ENCODE measurements around the gene UBAP1L.
"Not testable (repeated sequence)": the region's sequence is repeated elsewhere in the genome, so short reads cannot be mapped to it uniquely, and the experiment has no call there.

UBAP1L gene

DNA sequence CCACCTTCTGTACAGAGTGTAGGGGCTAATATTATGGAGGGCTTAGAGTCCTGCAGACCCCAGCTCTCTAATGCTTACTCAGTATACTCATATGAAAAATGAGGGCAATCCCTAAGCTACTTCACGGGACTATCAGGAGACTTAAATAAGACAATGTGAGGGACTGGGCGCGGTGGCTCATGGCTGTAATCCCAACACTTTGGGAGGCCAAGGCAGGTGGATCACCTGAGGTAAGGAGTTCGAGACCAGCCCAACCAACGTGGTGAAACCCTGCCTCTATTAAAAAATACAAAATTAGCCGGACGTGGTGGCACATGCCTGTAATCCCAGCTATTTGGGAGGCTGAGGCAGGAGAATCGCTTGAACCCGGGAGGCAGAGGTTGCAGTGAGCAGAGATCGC, 15.2 kb downstream of the UBAP1L start:
- not testable (repeated sequence) for DNase-seq (ENCODE audit: low read depth)

DNA sequence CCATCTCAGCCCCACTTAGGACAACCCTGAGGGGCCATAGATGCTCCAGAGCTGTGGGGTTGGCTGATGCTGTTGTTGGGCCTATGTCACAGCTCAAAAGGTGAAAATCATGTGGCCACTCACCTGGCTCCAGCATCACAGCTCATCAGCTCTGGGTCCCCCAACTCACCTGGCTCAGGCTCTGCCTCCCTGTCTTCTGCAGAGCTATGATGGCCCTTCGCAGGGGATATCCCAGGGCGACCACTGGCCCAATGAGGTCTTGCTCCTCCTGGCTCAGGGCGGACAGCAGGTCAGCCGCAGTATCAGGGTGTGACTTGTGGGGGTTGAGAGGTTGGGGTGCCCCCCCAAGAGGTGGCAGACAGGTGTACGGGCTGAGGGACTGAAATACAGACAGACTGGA, 15.7 kb downstream of the UBAP1L start:
- no peak for DNase-seq (ENCODE audit: low read depth)

DNA sequence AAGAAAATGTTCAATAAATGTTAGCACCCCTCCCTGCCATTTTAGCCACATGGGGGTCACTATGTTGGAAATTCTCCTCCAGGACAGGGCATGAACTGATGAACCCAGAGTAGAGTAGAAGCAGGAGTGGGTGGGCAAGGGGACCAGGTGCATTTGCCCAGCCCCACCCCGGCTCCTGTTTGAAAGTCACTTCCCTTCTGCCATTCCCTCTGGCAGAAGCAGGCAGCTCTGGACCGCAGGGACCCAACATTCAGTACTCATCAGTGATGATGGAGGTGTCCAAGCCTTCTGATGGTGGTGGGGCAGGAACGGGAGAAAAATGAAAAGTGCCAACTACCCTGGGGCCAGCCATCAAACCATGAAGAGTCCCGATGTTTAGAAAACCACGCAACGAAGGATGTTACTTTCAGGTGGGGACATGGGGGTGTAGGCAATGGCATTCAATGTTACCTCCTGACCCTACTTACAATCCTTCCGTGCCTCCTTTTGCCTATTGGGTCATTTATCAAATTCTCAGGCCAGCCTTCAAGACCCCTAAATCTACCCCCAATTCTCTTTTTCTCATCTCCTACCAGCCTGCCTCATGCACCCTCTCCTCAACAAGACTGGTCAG, 17.2 kb downstream of the UBAP1L start:
- no peak for DNase-seq (ENCODE audit: low read depth)

DNA sequence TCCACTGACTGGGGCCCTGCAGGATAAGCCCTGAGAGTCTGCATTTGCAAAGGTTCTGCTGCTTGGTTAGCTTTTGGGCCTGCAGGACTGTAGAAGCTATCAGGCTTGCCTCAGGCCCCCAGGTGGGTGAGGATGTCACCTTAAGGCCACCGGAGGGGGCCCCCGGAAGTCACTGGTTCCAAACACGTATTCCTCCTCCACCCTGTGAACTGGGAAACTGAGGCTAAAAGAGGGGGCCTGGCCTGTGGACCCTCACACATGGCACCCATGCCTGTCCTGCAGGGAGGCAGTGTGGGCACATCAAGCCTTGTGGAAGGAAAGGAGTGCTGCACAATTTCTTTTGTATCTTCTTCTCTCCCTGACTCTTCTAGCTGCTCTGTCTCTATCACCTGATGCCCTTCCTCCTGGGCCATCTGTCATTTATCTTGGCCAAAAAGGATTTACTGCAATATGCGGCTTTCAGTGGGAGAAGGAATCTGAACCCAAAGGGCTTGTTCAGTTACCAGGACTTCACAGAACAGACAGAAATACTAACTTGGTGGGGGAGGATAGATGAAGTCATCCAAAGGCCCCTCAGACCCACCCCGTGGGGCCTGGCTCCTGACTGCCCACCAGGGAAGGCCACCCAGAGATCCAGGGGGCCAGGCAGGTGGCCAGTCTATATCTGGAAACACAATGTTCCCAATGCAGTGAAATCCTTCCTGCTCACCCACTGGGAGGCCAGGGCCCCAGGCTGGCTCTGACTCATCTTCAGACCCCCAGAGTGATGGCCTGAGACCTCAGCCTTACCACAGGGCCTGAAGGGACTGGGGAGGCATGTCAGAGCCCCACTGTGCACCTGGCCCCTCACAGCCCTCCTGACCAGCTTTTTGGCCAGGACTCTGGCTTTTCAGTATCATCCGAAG, 18.3 kb downstream of the UBAP1L start:
- no peak for DNase-seq (ENCODE audit: low read depth)

DNA sequence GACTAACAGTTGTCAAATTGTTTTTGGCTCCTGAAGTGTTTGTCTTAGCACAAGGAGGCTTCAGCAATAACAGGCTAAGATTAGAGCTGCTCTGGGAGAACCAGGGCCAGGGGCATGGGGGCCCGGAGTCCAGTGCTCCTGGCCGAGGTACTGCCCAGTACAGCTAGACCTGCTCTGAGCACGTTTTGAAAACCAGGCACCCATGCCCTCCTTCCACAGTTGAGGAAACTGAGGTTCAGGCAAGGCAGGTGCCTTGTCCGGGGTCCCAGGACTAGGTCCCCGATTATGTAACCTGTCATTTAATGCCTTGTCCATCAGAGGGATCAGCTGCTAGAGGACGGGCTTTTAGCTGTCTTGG, 19.3 kb downstream of the UBAP1L start:
- DNase-seq (ENCODE audit: low read depth), result no peak

DNA sequence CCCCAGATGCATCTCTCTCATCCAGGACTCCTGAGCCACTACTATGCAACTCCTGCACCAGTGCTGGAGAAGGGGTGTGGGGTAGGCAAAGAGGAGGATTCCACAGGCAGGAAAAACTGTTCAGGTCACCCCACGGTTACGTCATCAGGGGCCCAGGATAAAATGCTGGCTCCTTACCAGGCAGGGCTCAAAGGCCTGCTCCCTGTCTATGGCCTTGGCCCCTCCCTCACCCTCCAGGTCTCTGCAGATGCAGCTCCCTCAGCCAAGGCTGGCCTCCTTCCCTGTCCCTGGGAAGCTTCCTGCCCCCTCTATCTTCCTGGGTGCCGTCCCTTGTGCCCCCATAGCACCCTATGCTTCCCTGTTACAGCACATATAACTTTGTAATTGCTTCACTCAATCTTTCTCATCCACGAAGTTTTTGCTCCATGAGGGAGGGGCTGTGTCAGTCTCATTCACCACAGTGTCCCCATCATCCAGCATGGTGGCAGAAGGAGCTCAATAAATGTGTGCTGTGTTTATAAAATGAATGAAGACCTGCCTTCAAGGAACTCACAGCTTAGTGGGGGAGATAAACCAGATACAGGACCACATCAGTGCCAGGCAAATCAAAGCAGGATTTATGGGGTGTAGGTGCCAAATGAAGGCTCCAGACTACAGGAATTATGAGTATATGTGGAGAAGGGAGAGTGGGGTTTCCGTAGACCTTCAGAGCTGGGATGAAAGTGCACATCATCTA, 19.8 kb downstream of the UBAP1L start:
- no peak for DNase-seq (ENCODE audit: low read depth)

DNA sequence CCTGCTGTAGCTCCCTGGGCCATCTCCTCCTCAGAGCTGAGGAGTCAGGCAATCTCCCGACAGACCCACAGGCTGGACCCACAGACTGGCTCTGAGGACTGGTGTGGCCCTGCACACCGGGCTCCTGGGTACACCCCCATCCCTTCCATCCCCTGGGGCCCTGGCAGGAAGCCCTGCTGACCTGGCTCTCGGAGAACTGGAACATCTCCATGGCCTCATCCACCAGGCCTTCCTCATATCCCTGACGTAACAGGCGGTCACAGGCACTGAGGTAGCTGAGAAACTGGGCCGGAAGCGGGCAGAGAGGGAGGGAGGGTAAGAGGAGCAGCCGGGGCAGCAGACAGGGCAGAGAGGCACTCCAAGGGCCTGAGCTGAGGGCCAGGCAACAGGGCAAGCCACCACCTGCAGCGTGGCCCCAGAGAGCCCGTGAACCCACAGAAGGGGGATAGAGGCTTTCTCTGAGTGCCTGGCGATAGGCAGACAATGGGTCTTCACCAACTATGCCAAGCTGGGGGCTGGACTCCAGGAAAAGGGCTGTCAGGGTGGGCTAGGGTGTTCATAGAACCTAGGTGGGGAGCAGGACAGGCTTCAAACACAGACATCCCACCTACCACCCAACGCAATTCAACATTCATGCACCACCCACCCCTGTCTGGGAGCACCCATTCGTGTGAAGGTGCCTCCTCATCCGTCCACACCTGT, 20.6 kb downstream of the UBAP1L start:
- DNase-seq (ENCODE audit: low read depth), result no peak

DNA sequence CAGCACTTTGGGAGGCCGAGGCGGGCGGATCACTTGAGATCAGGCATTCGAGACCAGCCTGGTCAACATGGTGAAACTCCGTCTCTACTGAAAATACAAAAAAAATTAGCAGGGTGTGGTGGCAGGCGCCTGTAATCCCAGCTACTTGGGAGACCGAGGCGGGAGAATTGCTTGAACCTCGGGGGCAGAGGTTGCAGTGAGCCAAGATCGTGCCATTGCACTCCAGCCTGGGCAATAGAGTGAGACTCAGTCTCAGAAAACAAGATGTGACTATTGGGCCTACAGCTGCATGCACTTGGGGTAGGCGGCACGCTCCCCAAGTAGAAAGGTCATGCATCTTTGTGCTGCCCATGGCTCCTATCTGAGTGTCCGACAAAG, 21.2 kb downstream of the UBAP1L start:
- not testable (repeated sequence) for DNase-seq (ENCODE audit: low read depth)

DNA sequence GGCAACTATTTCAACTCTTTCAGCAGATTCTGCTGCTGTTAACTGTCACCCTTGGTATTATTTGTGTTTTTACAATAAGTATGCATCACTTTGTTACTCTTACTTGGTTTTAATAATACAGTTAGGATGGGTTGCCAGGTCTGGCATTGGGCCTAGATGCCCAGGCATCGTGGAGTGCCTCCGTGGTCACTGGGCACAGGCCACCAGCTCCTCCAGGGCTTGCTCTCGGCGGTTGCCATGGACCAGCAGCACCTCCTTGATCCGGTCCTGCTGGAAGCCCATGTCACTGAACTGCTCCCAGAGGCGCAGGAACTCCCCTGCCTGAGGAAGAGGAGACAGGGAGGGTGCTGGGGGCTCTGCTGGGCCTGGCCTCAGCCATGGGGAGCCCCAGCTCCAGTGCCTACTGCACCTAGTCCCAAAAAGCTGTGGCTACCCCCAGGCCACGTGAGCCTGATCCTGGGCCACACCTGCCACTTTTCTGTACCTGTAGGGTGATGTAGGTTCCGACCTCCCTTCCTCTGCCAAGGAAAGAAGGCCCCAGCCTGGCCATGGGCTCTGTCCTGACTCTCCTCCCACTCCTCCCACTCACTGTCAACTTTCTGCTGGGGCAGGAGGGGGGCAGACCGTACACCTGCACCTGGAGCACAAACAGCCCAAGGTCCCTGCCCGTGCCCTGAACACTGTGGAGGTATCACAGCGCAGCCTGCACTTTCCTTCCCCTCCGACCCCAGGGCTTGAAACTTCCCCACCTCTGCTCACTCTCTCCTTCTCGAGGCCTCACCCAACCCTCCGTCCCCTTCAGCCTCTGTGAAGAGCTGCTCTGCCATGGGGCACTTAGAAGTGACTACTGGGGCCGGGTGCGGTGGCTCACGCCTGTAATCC, 21.8 kb downstream of the UBAP1L start:
- no peak for DNase-seq (ENCODE audit: low read depth)

DNA sequence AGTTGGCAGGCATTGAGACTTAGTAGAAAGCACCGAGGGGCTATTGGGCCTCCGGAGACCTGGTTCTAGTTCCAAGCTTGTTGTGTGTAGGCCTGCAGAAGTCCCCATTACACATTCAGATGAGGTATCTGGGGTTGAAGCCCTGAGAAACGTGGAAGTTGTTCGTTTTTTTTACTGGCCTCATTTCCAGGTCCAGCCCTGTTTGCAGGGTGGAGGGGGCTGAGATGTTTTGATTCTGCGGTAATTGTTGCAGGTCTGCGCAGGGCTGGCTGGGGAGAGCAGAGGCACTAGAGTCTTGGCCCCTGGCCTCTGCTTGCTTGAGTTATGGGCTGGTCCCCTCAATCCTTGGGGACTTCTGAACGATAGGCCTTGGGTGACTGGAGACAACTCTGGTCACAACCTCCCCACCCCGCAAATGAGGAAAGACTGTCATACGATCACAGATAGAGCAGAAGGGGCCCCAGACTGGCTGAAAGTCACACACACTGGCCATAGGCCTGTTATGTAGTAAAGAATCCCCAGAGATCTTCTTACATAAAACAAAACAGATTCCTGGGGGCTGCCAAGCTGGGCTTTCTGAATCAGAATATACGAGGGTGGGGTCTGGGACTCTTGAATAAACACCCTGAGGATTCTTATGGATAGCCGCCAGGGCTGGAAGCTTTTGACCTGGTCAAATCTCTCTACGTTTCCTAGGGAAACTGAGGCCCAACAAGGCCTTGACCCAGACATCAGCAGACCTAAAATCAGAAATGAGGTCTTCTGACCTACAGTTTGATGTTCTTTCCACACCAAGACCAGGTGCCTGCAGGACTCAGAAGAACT, 22.8 kb downstream of the UBAP1L start:
- DNase-seq (ENCODE audit: low read depth), result no peak

DNA sequence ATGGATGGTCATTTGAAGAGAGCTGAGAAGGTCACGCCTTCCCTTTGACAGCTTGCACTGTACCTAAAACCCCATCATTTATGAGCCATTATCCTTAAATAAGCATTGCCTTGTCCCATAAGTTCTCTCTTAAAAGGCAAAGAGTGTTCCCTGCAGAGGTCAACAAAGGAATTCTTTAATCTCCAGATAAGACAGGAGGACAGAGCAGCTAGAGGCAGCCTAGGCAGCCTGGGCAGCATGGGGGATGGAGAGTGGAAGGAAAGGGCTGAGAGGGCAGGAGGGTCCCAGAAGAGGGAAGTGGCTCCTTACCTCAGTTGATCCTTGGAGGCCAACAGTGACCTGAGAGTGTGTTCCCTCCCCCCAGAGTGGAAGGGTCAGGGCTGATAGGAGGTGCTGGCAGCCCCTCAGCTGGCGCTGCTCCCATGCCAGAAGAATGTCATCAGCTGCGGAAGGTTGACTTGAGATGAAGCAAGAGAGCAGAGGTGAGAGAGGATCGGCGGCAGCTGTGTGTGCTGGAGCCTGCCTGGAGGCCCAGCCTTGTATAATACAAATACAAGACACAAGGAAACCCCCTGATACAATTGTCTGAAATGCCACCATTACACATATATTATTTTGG, 25.7 kb downstream of the UBAP1L start:
- no peak for DNase-seq (ENCODE audit: low read depth)

DNA sequence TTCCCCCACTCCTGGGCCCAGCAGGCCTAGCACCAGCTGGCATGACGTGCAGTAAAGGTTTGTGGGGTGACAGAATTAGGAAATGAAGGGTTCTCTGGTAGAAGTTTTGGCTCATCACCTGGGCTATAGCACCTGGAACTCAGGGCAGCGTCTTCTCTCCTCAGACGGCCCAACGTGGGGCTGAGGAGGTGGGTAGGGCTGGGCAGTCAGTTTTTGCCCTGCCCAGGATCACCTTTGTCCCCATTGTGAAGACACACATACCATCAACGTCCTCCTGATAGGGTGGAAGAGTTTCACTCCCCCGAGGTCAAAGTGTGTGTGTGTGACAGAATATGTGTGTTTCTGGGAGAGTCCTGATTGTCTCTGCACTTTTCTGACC, 26.4 kb downstream of the UBAP1L start:
- no peak for DNase-seq (ENCODE audit: low read depth)

DNA sequence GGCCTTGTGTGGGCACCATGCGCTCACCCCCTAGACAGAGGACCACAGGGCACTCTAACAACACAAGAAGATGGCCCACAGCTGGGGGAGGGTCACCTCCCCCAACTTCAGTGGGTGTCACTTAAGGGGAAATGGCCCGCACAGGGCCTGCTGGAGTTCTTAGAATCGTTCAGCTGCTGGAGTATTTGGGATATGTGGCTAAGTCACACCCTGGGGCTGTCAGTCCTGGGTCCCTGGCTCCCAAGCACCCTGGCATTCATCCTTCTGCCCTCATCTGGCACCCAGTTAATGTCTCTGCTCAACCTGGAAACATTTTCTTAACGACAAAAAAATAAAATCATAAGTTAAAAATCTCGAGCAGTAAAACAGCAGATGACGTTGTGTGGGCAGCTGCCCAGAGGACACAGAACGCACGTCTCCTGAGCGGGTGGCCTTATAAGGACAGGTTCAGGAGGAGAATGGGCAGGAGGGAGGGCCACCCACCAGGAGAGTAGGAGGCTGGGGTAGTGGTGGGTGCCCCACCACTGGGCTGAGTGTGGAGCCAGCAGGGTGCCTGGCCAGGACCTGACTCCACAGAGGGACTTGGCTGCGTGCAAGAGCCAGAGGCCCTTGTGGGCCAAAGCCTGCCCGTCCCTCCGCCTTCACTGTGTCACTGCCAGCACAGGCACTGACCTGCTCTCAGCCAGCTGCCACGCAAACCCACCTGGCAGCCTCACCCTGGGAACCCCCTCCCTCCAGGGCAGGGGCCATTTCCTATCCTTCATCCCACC, 26.9 kb downstream of the UBAP1L start:
- no peak for DNase-seq (ENCODE audit: low read depth)

DNA sequence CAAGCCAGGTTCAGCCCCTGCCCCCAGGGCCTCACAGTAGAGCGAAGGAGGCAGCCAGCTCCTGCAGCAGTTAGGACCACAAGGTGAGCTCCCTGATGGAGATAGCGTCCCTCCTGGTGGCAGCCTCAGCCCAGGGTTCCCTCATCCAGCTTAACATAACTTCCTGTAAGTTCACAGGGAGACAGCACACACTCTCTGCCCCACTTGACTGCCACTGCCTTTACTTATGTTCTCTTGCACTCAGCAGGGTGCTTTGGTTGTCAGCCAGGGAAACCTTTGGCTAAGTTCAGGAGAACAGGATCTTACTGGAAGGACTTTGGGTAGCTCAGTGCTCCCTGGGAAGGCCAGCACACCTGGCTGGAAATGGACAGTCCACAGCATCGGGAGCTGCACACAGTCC, 27.6 kb downstream of the UBAP1L start:
- DNase-seq (ENCODE audit: low read depth), result no peak

DNA sequence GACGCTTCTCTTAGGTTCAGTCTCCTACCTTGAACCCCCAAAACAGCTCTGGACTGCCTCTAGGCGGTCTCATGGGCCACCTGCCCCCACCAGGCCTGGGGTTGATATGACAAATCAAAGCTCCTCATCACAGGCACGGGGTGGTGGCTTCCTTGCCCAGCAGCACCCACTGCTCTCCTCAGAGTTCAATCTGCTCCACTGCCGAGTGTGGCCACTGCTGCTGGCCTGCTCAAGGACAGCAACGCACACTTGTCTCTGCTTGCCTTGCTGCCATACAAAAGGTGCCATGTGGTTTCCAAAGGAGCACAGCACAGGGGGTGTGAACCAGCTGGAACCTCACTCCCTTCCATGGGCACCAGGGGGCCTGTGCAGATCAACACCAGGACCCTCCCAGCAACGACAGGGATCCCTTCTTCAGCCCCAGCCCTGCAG, 28.3 kb downstream of the UBAP1L start:
- no peak for DNase-seq (ENCODE audit: low read depth)

DNA sequence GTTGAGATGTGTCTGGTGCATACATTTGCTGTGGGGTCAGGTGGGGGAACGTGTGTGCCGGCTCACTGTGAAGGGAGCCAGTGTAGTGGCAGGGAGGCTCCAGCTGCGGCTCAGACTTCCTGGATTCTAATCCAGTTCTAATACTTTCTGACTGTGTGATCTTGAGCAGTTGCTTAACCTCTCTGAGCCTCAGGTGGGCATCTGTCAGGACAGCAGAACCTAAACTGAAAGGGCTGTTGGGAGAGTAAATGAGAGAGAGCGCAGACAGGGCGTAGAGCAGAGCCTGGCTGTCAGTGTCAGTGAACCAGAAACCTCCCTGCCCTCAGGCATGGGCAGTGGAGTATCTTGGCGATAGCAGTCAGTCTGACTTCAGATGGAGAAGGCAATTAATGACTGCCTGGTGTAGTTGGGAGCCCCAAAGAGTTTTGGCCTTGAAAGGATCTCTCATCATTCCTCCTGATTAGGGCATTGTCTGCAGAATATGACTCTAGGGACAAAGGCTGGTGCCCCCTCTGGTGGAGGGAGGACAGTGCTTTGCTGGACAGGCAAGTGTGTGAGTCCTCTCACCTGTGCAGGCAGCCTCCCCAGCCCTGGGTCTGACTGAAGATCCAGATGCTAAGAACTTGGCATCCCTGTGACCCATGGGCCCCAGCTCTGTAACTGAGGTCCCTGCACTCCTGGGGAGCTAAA, 28.9 kb downstream of the UBAP1L start:
- no peak for DNase-seq (ENCODE audit: low read depth)

DNA sequence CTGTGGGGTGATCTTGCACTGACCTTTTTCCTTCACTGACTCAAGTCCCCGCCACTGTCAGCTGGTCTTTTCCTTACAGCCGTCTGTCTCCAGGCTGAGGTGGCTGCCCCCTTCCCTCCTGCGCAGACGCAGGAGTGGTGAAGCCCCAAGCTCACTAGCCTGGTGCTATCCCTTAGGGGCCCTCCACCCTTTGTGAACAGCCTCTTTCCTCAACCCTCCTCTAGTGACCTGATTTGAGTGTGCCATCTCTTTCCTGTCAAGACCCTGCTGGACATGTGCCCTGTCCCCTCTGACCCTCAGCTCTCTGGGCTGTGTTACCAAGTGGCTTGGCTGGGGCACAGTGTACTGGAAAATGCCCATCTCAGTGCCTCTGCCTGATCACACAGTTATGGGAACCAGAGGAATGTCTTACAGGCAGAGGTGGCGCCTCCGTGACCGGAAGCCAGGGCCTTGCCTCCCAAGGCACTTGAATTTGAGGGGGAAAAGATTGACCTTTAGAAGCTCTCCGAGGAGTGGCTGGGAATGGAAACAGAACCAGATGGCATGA, 29.7 kb downstream of the UBAP1L start:
- no peak for DNase-seq (ENCODE audit: low read depth)

DNA sequence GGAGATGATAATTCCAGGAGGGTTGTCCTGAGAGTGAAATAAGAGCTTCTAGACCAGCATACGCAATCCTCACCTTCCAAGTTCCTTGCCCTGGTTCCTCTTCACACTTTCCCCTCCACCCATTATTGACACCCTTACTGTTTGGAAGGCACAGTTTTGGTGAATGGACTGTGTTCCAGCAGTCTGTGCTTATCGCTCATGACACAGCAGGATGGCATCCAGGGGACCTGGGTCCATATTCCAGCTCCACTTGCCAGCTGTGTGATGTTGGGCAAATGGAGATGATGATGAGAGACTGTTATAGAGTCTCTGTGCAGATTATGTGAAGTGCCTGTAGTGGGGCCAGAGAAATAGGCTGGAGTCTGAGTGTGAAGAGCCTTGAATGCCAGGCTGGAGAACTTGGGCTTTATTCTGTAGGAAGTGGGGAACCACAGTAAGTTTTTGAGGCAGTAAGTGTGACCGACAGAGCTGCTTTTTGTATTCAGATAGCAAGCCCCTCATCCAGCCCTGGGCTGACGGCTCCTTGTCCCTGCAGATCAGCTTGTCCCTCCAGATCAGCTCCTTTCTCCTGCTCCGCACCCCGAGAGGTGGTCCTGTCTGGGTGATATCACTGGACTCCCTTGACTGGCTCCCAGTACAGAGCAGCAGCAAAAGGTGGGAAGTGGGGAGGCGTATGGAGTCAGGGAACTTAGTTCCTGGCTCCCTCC, 30.3 kb downstream of the UBAP1L start:
- DNase-seq (ENCODE audit: low read depth), result no peak

Data from T-helper 22 cell (primary cell).